Liver (tissue), 2 donors: ENCODE data around the gene CPSF6.

Experiments used
- CTCF ChIP-seq: fragments of 150-350 bp; IDR thresholded peaks from 2 replicates; pipeline ENCODE4 v1.5.1; 2017; ENCODE audit warnings: improper control_type of control experiment, low read depth, low read length; ENCODE audit not compliant: missing input control
- MAX ChIP-seq: IDR thresholded peaks from 2 replicates; pipeline ENCODE4 v1.6.1; 2016; ENCODE audit warnings: antibody characterized with exemption
- donor health status: healthy.

GRCh38 chr12:69309461-69309860, 70.1 kb downstream of the CPSF6 start:
- TF ChIP-seq CTCF (no peak), MAX (no peak)
